AG04449 (cell line): ENCODE data around the gene SCARB1.

Experiments used
- CTCF ChIA-PET: fragments of 350-600 bp; formaldehyde crosslinking; extraction: SDS; loops from one replicate; lab custom pipeline; 2021; ENCODE audit warnings: antibody characterized with exemption; lab: Yijun Ruan, JAX
- POLR2A ChIA-PET: fragments of 400-600, 350-600 bp; formaldehyde crosslinking; extraction: SDS; loops from one replicate; lab custom pipeline; 2020; ENCODE audit warnings: antibody characterized with exemption, inconsistent platforms; lab: Yijun Ruan, JAX
- DNase-seq: peaks from one replicate; pipeline ENCODE4 v3.0.0-alpha.2; 2010; ENCODE audit warnings: low read depth, low spot score
- H3K4me3 ChIP-seq: 2 replicates; pipeline ENCODE4 v1.5.1; 2011; ENCODE audit warnings: low read depth, mild to moderate bottlenecking, control low read depth, low read length
- CTCF ChIP-seq: IDR thresholded peaks from one replicate; pipeline ENCODE4 v1.5.1; 2011; ENCODE audit warnings: mild to moderate bottlenecking, moderate library complexity, low read length, control low read depth, inconsistent platforms; ENCODE audit not compliant: insufficient read depth; ENCODE audit errors: missing control alignments

Gene SCARB1

GRCh38 chr12:124734224-124734788 lies 129.4 kb downstream of the SCARB1 start:
- ChIA-PET POLR2A (no interaction called here), CTCF (interaction anchor here (1.2 to 1.5 kb wide), 3 partner anchors 9 to 165 kb away, joined by 3 to 5 read pairs (median 4); no protein-coding TSS in a partner anchor)
- TF ChIP-seq CTCF = no peak
- no peak overlapping the region for H3K4me3 ChIP-seq
- no peak for DNase-seq

GRCh38 chr12:124733086-124733485 lies 130.6 kb downstream of the SCARB1 start:
- CTCF ChIA-PET = interaction anchor here (1.0 to 1.7 kb wide), 3 partner anchors 23 to 48 kb away, joined by 3 to 6 read pairs (median 4); no protein-coding TSS in a partner anchor
- DNase-seq = no peak
- POLR2A ChIA-PET = no interaction called here
- no peak overlapping the region for H3K4me3 ChIP-seq
- no peak for TF ChIP-seq CTCF

- no peak for DNase-seq
- no peak for TF ChIP-seq CTCF
- H3K4me3 ChIP-seq = no peak overlapping the region
- CTCF ChIA-PET = interaction anchor here (1.0 to 1.7 kb wide), 4 partner anchors 22 to 47 kb away, joined by 3 to 6 read pairs (median 4); no protein-coding TSS in a partner anchor
- POLR2A ChIA-PET = no interaction called here
Measured at GRCh38 chr12:124732275-124733075, 131.2 kb downstream of the SCARB1 start.

- ChIA-PET CTCF (interaction anchor here (1.2 to 1.7 kb wide), 2 partner anchors 22 to 33 kb away, joined by 3 to 6 read pairs; no protein-coding TSS in a partner anchor), POLR2A (no interaction called here)
- H3K4me3 ChIP-seq = no peak overlapping the region
- no peak for TF ChIP-seq CTCF
- DNase-seq = no peak
Measured at GRCh38 chr12:124731869-124732268, 131.8 kb downstream of the SCARB1 start.

GRCh38 chr12:124730455-124730932 lies 133.2 kb downstream of the SCARB1 start:
- no peak for DNase-seq
- TF ChIP-seq CTCF = no peak
- ChIA-PET CTCF (interaction anchor here (0.9 to 1.6 kb wide), 2 partner anchors 9 to 698 kb away, joined by 3 to 6 read pairs; no protein-coding TSS in a partner anchor), POLR2A (no interaction called here)
- no peak overlapping the region for H3K4me3 ChIP-seq

- no peak for DNase-seq
- CTCF ChIA-PET = interaction anchor here (0.8 to 2.0 kb wide), 2 partner anchors 9 to 10 kb away, joined by 3 to 5 read pairs; no protein-coding TSS in a partner anchor
- POLR2A ChIA-PET = no interaction called here
- H3K4me3 ChIP-seq = no peak overlapping the region
- TF ChIP-seq CTCF = no peak
Measured at GRCh38 chr12:124727922-124728321, 135.7 kb downstream of the SCARB1 start.
